LNCaP clone FGC (cell line): ENCODE data around the gene DLD.

Source experiments
- DNase-seq: peaks from one replicate; pipeline ENCODE4 v3.0.0-alpha.2; 2011; ENCODE audit warnings: low read depth
- H3K4me3 ChIP-seq: 2 replicates; pipeline ENCODE4 v1.5.1; 2011; ENCODE audit warnings: mild to moderate bottlenecking, low read depth, low read length, control low read depth
- CTCF ChIP-seq: IDR thresholded peaks from 2 replicates; pipeline ENCODE4 v1.5.1; 2012; ENCODE audit warnings: mild to moderate bottlenecking; ENCODE audit not compliant: control insufficient read depth, insufficient read depth; ENCODE audit errors: extremely low read depth

DLD gene

GRCh38 chr7:107900496-107901015 is 9.6 kb downstream of the DLD start:
- no peak for DNase-seq
- H3K4me3 ChIP-seq = no peak overlapping the region
- TF ChIP-seq CTCF = no peak

GRCh38 chr7:107902381-107902780 is 11.4 kb downstream of the DLD start:
- H3K4me3 ChIP-seq = no peak overlapping the region
- DNase-seq = no peak
- TF ChIP-seq CTCF = no peak

GRCh38 chr7:107907790-107908189 is 16.8 kb downstream of the DLD start:
- no peak for DNase-seq
- TF ChIP-seq CTCF = no peak
- H3K4me3 ChIP-seq = no peak overlapping the region

- DNase-seq = no peak
- no peak for TF ChIP-seq CTCF
These were observed 18.5 kb downstream of the DLD start for GRCh38 chr7:107909445-107909844.

GRCh38 chr7:107911981-107912380 is 21.0 kb downstream of the DLD start:
- DNase-seq = no peak
- no peak for TF ChIP-seq CTCF
- no peak overlapping the region for H3K4me3 ChIP-seq

More at GRCh38 chr7:107909445-107909844, 18.5 kb downstream of the DLD start:
- no peak overlapping the region for H3K4me3 ChIP-seq

GRCh38 chr7:107913851-107914250 is 22.9 kb downstream of the DLD start:
- no peak overlapping the region for H3K4me3 ChIP-seq
- no peak for DNase-seq
- TF ChIP-seq CTCF = no peak

GRCh38 chr7:107914831-107915230 is 23.8 kb downstream of the DLD start:
- H3K4me3 ChIP-seq = no peak overlapping the region
- no peak for DNase-seq
- no peak for TF ChIP-seq CTCF
